GM10248 (cell line): ENCODE measurements around the gene C20orf173.

Experiments
- CTCF ChIA-PET: fragments of 300-600 bp; sonication (Branson Sonifier 250); formaldehyde crosslinking; extraction: SDS; loops from one replicate; lab custom pipeline; 2021; ENCODE audit warnings: antibody characterized with exemption; lab: Yijun Ruan, JAX
- POLR2A ChIA-PET: fragments of 350-650 bp; sonication (Branson Sonifier 250); formaldehyde crosslinking; extraction: SDS; loops from one replicate; lab custom pipeline; 2020; ENCODE audit warnings: antibody characterized with exemption; lab: Yijun Ruan, JAX
- DNase-seq: peaks from one replicate; pipeline ENCODE4 v3.0.0; 2012; ENCODE audit errors: extremely low spot score
- CTCF ChIP-seq: IDR thresholded peaks from 2 replicates; pipeline ENCODE4 v1.5.1; 2012; ENCODE audit warnings: mild to moderate bottlenecking, low read depth; ENCODE audit errors: extremely low read depth, missing control alignments, control extremely low read depth

The C20orf173 gene

DNA sequence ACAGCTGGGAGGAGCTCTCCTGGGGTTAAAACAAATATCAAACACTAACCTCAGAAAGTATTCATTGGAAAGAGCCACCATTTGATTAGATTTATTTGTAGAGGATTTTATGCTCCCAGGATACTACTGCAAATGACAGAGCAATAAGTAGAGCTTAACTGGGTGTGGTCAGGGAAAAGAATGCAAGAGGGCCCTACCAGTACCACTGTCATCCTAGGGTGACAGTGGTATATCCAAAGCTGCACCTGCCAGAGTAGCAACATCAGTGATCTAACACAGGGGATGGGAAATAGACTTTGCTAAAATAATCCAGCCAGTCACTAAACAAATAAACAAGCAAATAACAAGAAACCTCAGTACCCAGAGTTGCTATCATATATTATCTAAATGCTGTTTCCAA, 42.1 kb upstream of the C20orf173 start:
- DNase-seq = no peak
- POLR2A ChIA-PET = no interaction called here
- CTCF ChIA-PET = no interaction called here
- no peak for TF ChIP-seq CTCF

DNA sequence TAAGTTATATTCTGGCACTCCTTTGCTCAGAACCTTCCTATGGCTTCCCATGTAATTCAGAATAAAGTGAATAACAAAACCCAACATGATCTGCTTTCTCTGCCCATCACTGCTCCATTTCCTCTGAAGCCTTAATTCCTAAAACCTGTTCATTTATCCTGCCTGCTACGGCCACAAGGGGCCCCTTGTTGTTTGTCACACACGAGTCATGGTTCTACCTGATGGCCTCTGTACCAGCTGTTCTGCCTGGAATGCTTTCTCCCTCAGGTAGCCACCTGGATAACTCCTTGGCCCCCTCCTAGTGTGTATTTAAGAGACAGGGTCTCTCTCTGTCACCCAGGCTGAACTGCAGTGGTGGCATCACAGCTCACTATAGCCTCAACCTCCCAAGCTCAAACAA, 39.2 kb upstream of the C20orf173 start:
- DNase-seq = no peak
- ChIA-PET CTCF (interaction anchor here (1.3 kb wide), 1 partner anchor 68 kb away, joined by 3 read pairs; no protein-coding TSS in a partner anchor), POLR2A (no interaction called here)
- peak; percentile 19 for TF ChIP-seq CTCF

GRCh38 chr20:35564905-35565304, 35.5 kb upstream of the C20orf173 start:
- TF ChIP-seq CTCF = no peak
- DNase-seq = no peak
- POLR2A ChIA-PET = no interaction called here
- CTCF ChIA-PET = no interaction called here

DNA sequence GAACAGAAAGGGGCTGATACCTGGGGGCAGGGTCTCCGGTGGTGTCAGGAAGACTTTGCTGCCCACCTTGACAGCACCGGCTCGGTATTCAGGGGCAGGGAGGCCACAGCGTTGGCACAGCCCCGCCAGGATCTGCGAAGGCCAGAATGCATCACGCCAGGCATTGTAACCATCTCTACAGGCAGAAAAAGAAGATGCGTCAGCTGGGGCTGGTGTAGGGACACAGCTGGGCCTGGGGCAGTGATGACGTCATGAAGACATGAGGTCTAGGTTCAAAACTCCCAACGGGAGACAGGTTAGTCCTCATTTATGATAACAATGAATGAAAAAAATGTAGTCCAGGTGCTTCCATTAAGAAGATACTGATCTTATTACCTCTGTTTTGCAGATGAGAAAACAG, 34.4 kb upstream of the C20orf173 start:
- ChIA-PET CTCF (no interaction called here), POLR2A (interaction anchor here (0.6 to 0.7 kb wide), 2 partner anchors 10 to 56 kb away, joined by 5 to 8 read pairs; no protein-coding TSS in a partner anchor)
- TF ChIP-seq CTCF = no peak
- no peak for DNase-seq

GRCh38 chr20:35562541-35563110, 33.2 kb upstream of the C20orf173 start:
- ChIA-PET CTCF (no interaction called here), POLR2A (no interaction called here)
- TF ChIP-seq CTCF = no peak
- no peak for DNase-seq

DNA sequence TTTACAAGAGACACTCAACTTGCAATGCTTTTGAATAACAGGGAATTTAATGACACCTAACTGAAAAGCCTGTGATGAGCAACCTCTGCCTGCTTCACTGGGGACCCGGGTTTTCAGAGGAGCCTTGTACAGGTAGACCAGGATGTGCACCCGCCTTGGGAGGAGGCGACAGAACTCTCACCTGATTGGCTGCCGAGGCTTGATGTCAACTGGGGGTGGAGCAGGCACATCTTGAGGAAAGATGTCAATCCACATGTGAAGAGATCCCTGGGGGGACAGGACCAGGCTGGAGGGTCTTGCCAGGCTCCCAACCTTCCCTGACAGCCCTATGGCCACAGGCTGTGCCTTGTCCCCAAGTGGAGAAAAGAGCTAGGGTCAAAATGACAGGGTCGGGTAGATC, 32.2 kb upstream of the C20orf173 start:
- ChIA-PET POLR2A (no interaction called here), CTCF (interaction anchor here (0.8 kb wide), 1 partner anchor 13 kb away, joined by 3 read pairs; no protein-coding TSS in a partner anchor)
- no peak for DNase-seq
- no peak for TF ChIP-seq CTCF
